Glomerular endothelial cell (primary cell): ENCODE results near the gene PLA2G10. TPM values are rescaled to one million over a fixed set of nuclear protein-coding genes. Genes with fewer than 3 reads are reported as not detected.
"Not testable (repeated sequence)": the region's sequence is repeated elsewhere in the genome, so short reads cannot be mapped to it uniquely, and the experiment has no call there.

ENCODE experiments used
- DNase-seq: peaks from one replicate; pipeline ENCODE4 v3.0.0-alpha.2; 2011; ENCODE audit warnings: low read depth, low spot score; ENCODE audit errors: extremely low read depth
- total RNA-seq: library from RNA; depleted of rRNA; stranded (reverse); fragments of >200 nt; gene quantifications from 2 replicates; pipeline ENCODE4 v1.2.3, GENCODE V29; 2015

The PLA2G10 gene
- not detected in 2 replicates for total RNA-seq

DNA sequence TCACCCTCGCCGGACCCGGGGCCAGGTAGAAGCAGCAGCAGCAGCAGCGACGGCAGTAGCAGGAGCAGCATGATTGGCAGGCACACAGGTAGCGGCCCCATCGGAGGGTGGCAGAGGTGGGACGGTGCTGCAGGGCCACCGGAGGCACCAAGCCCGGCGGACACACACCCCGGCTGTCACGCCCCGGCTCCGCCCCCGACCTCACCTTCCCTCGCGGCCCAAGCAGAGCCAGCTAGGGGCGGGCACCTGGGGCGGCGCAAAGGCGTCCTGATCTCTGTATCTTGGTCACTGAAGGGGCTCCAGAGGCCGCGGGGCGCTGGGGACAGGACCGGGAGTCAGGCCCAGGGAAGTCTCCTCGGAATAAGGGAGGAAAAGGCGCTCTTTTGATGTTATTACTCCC is at the start of gene PLA2G10:
TSS of gene PLA2G10 (minus strand) at position 180 of the 400 bp plus-strand sequence. CDS start at position 101, 79 bp downstream.
- DNase-seq: not testable (repeated sequence)

GRCh38 chr16:14742273-14743128 is 48.4 kb upstream of the PLA2G10 start, which contains the start of gene NPIPA2:
Gene NPIPA2 (plus strand): TSS chr16:14742533. CDS start chr16:14748066, 5,533 bp downstream.
- DNase-seq: not testable (repeated sequence)

DNA sequence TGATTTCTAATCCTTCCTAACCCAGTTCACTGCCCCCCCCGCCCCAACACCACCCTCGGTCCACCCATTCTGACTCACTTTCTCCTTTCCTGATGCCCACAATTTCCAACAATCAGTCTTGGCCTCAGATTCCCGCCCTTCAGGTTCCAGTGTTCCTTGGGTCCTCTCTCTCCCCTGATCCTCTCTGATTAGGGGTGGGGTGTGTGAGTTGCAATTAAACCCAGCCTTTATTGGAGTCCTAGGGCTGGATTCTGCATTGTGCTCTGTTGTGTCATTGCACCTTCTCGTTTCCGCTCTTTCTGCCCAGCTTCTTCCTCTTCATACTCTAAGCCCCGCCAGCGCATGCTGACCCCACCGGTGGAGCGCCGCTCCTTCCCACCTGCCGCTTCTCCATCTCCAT is 47.7 kb upstream of the PLA2G10 start:
- not testable (repeated sequence) for DNase-seq

DNA sequence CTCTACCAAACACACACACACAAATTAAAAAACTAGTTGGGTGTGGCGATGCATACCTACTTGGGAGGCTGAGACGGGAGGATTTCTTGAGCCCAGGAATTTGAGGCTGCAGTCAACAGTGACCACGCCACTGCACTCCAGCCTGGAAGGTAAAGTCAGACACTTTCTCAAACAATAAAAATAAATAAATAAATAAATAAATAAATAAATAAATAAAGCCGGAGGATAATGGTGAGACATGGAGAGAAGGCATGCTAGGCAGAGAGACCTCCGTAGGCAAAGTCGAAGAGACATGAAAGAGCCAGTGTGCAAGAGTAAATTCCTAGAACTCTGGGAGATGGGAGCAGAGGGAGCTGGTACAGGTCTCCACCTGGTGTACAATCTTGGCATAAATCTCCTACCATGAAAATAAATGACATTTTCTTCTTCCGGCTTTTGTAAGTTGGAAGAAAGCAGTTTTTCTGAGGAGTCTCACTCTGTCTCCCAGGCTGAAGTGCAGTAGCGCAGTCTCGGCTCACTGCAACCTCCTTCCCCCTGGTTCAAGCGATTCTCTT is 46.8 kb upstream of the PLA2G10 start:
- DNase-seq: not testable (repeated sequence)

DNA sequence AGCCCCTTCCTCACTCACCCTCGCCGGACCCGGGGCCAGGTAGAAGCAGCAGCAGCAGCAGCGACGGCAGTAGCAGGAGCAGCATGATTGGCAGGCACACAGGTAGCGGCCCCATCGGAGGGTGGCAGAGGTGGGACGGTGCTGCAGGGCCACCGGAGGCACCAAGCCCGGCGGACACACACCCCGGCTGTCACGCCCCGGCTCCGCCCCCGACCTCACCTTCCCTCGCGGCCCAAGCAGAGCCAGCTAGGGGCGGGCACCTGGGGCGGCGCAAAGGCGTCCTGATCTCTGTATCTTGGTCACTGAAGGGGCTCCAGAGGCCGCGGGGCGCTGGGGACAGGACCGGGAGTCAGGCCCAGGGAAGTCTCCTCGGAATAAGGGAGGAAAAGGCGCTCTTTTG is 39.1 kb upstream of the PLA2G10 start:
- not testable (repeated sequence) for DNase-seq

DNA sequence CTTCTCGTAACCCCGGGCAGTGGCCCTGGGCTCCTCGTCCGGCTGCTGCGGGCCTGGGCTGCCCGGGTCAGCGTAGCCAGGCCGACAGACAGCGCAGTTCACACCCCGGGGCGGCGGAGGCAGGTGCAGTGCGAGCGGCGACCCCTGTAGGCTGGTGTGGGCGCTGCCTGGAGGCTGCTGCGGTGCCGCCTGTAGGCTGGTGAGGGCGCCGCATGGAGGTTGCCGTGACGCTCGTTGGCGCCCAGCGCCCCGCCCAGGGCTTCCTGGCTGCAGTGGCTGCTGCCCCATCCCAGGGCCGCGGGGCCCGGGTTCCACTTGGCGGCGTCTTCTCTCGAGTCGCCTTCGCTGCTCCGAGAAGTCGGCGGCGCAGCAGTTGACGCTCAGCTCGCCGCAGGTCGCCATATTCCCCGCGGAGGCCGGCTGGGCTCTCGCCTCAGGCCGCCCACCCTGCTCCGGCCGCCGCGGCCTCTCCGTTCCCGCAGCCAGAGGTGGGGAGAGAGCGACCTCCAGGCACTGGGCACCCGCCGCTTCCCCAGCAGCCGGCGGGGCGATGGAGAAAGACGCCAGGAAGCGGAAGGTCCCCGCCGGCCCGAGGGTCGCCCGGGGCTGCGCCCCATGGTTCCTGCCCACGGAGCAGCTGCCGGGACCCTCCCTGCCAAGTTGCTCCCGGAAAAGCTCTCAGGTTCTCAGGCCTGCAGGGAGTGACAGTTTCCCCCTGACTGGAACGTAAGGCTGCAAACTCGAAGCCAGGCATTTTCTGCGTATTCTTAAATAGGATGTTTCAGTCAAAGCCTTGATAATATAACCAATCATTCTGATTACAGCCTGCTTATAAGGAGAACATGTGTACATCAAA is 9.3 kb upstream of the PLA2G10 start, which contains the start of gene NPIPA3:
TSS of gene NPIPA3 (plus strand) at position 256 of the 856 bp plus-strand sequence. CDS start 5,533 bp downstream, outside the sequence.
- not testable (repeated sequence) for DNase-seq

GRCh38 chr16:14702672-14703071 is 8.6 kb upstream of the PLA2G10 start:
- not testable (repeated sequence) for DNase-seq

DNA sequence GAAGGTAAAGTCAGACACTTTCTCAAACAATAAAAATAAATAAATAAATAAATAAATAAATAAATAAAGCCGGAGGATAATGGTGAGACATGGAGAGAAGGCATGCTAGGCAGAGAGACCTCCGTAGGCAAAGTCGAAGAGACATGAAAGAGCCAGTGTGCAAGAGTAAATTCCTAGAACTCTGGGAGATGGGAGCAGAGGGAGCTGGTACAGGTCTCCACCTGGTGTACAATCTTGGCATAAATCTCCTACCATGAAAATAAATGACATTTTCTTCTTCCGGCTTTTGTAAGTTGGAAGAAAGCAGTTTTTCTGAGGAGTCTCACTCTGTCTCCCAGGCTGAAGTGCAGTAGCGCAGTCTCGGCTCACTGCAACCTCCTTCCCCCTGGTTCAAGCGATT is 7.8 kb upstream of the PLA2G10 start:
- not testable (repeated sequence) for DNase-seq

GRCh38 chr16:14685870-14686793 is 8.0 kb downstream of the PLA2G10 start:
- peak; percentile 64 for DNase-seq

DNA sequence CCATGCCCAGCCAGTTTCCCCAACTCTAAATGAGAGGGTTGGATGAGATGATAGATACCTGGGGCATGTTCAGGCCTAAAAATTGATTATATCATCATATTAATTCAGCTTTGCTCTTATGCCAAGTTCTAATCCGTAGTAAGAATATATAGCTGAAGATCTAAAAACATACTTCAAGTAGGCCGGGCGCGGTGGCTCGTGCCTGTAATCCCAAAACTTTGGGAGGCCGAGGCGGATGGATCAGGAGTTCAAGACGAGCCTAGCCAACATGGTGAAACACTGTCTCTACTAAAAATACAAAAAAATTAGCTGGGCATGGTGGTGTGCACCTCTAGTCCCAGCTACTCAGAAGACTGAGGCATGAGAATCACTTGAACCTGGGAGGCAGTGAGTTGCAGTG is 12.0 kb downstream of the PLA2G10 start:
- DNase-seq: no peak

GRCh38 chr16:14681115-14681514 is 13.0 kb downstream of the PLA2G10 start:
- DNase-seq: no peak

DNA sequence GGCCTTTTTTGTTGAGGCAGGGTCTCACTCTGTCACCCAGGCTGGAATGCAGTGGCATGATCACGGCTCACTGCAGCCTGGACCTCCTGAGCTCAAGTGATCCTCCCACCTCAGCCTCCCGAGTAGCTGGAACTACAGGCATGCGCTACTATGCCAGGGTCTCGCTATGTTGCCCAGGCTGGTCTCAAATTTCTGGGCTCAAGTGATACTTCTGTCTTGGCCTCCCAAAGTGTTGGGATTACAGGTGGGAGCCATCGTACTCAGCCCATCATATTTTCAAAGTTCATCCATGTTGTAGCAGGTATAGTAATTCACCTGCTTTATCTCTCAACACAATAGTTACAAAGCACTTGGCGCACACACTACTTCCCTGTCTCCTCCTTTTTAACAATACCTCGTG is 13.7 kb downstream of the PLA2G10 start:
- not testable (repeated sequence) for DNase-seq

GRCh38 chr16:14678748-14679497 is 15.2 kb downstream of the PLA2G10 start:
- DNase-seq: no peak

GRCh38 chr16:14677627-14678026 is 16.5 kb downstream of the PLA2G10 start:
- DNase-seq: no peak

DNA sequence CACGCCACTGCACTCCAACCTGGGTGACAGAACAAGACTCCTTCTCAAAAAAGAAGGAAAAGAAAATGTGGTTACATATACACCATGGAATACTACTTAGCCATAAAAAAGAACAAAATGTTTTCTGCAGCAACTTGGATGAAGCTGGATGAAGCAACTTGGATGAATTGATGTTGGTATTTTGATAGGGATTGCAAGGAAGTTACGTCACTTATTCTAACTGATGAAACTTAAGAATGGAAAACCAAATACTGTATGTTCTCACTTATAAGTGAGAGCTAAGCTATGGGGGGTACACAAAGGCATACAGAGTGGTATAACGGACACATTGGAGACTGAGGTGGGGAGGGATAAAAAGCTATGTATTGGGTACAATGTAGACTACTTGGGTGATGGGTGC is 17.5 kb downstream of the PLA2G10 start:
- DNase-seq: no peak

GRCh38 chr16:14672403-14672971 is 21.6 kb downstream of the PLA2G10 start:
- DNase-seq: no peak

GRCh38 chr16:14669776-14670175 is 24.3 kb downstream of the PLA2G10 start:
- no peak for DNase-seq

DNA sequence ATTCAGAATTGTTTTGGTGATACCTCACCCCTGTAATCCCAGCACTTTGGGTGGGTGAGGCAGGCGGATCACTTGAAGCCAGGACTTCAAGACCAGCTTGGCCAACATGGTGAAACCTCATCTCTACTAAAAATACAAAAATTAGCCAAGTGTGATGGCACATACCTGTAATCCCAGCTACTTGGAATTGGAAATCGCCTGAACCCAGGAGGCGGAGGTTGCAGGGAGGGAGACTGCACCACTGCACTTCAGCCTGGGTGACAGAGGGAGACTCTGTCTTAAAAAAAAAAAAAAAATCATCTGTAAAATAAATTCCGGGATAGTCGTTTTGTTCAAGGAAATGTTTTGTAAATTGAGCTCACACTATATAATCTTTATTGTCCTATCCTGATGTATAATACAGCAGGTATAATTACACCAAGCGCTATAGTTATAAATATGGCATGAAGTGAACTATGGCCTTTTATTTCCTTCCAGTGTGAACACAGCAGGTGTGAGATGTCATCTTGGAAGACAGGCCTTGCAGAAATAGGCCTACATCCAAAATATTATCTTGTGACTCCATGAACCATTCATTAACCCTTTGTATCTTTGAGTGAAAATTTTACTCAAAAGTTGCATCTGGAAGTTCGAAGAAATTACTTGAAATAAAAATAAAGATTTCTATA is 25.4 kb downstream of the PLA2G10 start:
- DNase-seq: no peak
